ENCODE results near the gene SDHAF2.

GRCh38 chr11:61413496-61413895, 16.4 kb upstream of the SDHAF2 start:
- TF ChIP-seq CTCF (IDR thresholded peaks at IDR 0.05; ENCODE audit: low read depth, low read length): no peak
- no peak for TF ChIP-seq POLR2A (IDR thresholded peaks at IDR 0.05; ENCODE audit: extremely low read depth, insufficient read length)
- TF ChIP-seq, protein P1, sequence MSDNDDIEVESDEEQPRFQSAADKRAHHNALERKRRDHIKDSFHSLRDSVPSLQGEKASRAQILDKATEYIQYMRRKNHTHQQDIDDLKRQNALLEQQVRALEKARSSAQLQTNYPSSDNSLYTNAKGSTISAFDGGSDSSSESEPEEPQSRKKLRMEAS (IDR thresholded peaks at IDR 0.05; ENCODE audit: low read depth, low read length): no peak

All from NB4 (cell line).